NCI-H1436 (cell line): ENCODE results near the gene MAP3K14.
"Not testable (repeated sequence)": the region's sequence is repeated elsewhere in the genome, so short reads cannot be mapped to it uniquely, and the experiment has no call there.

Experiments
- DNase-seq: peaks from one replicate; lab custom pipeline; 2025; lab: John Stamatoyannopoulos, UW

MAP3K14 gene

DNA sequence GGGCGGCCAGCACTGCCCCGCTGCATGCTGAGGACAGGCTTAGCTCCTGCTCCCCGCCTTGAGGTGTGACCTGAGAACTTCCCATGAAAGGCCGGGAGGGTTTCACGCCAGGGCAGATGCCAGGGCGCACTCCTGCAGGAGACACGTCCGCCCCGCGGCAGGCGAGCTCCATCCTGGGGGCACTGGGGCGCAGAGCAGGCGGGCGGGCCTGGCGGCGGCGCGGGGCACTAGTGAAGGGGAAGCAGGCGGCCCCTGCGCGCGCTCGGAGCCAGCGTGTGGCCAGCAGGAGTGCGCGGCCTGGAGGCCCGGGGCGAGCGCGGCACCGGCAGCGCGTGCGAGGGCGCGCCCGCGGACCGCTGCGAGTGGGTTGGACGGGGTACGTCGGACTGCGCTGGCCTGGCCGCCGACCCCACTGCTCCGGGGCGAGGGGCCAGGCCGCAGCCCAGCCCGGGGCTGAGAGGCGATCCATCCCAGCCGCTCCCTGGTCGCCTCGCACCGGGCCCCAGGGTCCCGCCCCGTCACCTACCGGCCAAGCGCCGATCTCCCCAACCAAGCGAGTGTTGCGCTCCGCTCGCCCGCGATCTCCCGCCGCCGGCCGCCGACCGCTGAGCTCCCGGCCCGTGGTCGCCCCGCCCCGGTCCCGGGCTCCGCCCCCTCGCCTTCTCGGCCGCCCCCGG is at the start of gene MAP3K14:
MAP3K14 (minus strand) TSS at position 587 of the 677 bp plus-strand sequence. CDS start 26,275 bp downstream, outside the sequence.
- peak; percentile 46 for DNase-seq

GRCh38 chr17:45366049-45366448 is 49.2 kb upstream of the MAP3K14 start:
- DNase-seq, result no peak

- DNase-seq, result peak; percentile 89
These were observed 47.9 kb upstream of the MAP3K14 start for GRCh38 chr17:45364531-45365390.

DNA sequence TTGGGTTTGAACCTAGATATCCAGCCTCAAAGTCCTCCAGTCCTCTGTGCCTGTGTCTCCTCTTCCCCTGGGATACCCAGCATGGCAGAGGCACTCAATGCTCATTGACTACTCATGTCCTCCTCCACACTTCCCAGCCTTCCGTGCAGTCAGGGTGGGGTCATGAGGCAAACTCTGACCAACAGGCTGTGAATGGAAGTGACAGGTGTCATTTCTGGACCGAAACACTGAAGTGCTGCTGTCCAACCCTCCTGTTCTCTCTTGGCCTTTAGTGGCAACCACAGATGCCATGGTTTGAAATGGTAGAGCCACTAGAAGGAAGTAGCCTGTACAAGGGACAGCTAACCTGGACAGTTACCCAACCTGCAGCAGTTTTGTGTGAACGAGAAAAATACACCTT is 46.7 kb upstream of the MAP3K14 start:
- no peak for DNase-seq

GRCh38 chr17:45361976-45362375 is 45.2 kb upstream of the MAP3K14 start:
- DNase-seq, result no peak

DNA sequence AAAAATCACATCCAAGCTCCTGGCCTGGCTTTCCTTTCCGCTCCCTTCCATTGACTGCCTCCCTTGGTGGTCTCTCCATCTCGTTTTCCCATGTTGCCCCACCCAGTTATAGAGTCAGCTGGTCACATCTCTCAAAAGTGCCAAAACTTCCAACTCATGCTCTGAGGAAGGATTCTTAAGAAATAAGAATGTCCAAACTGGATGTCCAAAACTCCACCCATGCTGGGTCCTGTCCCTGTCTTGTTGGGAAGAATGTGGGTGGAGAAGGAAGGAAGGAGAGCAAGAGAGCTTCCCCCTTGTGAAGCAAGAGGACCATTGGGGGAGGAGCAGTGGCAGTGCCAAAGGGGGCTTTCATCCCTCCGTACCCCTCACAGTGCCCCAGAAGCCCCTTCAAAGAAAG is 44.6 kb upstream of the MAP3K14 start:
- DNase-seq, result no peak

GRCh38 chr17:45357364-45357997 is 40.7 kb upstream of the MAP3K14 start:
- DNase-seq, result no peak

- DNase-seq, result no peak
These were observed 38.3 kb upstream of the MAP3K14 start for GRCh38 chr17:45355087-45355486.

GRCh38 chr17:45353043-45353442 is 36.2 kb upstream of the MAP3K14 start:
- DNase-seq, result no peak

DNA sequence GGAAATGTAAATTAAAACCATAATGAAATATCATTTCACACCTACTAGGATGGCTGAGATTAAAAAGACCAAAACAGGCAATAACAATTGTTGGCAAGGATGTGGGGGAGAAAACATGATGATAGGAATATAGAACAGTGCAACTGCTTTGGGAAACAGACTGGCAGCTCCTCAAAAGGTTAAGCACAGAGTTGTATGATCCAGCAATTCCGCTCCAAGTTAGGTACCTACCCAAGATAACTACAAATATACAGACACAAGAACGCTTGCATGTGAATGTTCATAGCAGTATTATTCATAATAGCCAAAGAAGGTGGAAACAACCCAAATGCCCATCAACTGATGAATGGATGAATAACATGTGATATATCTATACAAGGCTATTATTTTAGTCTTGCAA is 35.0 kb upstream of the MAP3K14 start:
- DNase-seq, result no peak

GRCh38 chr17:45347444-45347843 is 30.6 kb upstream of the MAP3K14 start:
- DNase-seq, result no peak

GRCh38 chr17:45346216-45347015 is 29.6 kb upstream of the MAP3K14 start:
- DNase-seq, result no peak

GRCh38 chr17:45345554-45346215 is 28.9 kb upstream of the MAP3K14 start:
- DNase-seq, result no peak

DNA sequence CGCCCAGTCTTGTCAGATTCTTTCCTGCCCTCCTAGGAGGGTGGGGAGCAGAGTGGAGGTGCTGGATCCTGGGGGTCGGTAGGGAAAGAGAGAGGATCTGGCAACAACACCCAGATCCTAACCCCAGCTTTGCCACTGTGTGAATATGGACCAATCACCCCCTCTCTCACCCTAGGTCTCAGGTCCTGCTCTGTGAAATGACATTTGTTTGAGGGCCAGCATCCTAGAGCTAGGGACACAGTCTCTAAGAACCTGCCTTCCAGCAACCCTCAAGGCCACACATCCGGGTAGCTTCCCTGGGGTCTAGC is 28.4 kb upstream of the MAP3K14 start:
- no peak for DNase-seq

DNA sequence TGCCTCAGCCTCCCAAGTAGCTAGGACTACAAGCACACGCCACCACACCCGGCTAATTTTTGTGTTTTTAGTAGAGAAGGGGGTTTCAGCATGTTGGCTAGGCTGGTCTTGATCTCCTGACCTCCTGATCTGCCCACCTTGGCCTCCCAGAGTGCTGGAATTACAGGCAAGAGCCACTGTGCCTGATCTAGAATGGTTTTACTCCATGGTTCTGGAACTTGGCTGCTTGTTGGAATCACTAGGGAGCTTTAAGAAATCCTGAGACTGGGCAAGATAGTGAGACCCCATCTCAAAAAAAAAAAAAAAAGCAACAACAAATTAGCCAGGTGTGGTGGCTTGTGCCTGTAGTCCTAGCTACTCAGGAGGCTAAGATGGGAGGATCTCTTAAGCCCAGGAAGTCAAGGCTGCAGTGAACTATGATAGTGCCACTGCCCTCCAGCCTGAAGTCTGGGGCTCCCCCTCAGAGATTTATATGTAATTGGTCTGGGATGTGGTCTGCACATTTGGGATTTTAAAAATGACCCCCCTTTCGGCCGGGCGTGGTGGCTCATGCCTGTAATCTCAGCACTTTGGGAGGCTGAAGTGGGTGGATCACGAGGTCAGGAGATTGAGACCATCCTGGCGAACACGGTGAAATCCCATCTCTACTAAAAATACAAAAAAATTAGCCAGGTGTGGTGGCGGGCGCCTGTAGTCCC is 27.3 kb upstream of the MAP3K14 start:
- DNase-seq, result not testable (repeated sequence)

- no peak for DNase-seq
These were observed 26.2 kb upstream of the MAP3K14 start for GRCh38 chr17:45342871-45343526.

GRCh38 chr17:45342306-45342705 is 25.5 kb upstream of the MAP3K14 start:
- DNase-seq, result no peak

- DNase-seq, result no peak
These were observed 24.8 kb upstream of the MAP3K14 start for GRCh38 chr17:45341533-45342158.

- DNase-seq, result no peak
These were observed 23.1 kb upstream of the MAP3K14 start for GRCh38 chr17:45339646-45340605.
